ENCODE measurements around the gene SLC6A13.
"Not testable (repeated sequence)": the region's sequence is repeated elsewhere in the genome, so short reads cannot be mapped to it uniquely, and the experiment has no call there.

Gene SLC6A13

GRCh38 chr12:218221-218620 is 44.4 kb downstream of the SLC6A13 start:
- no peak for DNase-seq (ENCODE audit: extremely low read depth in 1 of 2, low read depth in 1 of 2)

- DNase-seq (ENCODE audit: extremely low read depth in 1 of 2, low read depth in 1 of 2) = not testable (repeated sequence)
Measured at GRCh38 chr12:217029-217428, 45.6 kb downstream of the SLC6A13 start.

- no peak for DNase-seq (ENCODE audit: extremely low read depth in 1 of 2, low read depth in 1 of 2)
Measured at GRCh38 chr12:215116-215515, 47.5 kb downstream of the SLC6A13 start.

- DNase-seq (ENCODE audit: extremely low read depth in 1 of 2, low read depth in 1 of 2) = no peak
Measured at GRCh38 chr12:214003-214741, 48.5 kb downstream of the SLC6A13 start, which contains the start of gene SLC6A12. Gene SLC6A12 (minus strand): TSS chr12:214157. CDS start chr12:209986, 4,171 bp downstream.

- no peak for DNase-seq (ENCODE audit: extremely low read depth in 1 of 2, low read depth in 1 of 2)
Measured at GRCh38 chr12:213527-213932, 49.1 kb downstream of the SLC6A13 start.

GRCh38 chr12:212715-213526 is 49.7 kb downstream of the SLC6A13 start:
- DNase-seq (ENCODE audit: extremely low read depth in 1 of 2, low read depth in 1 of 2) = no peak

GRCh38 chr12:212415-212714 is 50.3 kb downstream of the SLC6A13 start:
- no peak for DNase-seq (ENCODE audit: extremely low read depth in 1 of 2, low read depth in 1 of 2)

- no peak for DNase-seq (ENCODE audit: extremely low read depth in 1 of 2, low read depth in 1 of 2)
Measured at GRCh38 chr12:211639-212414, 50.8 kb downstream of the SLC6A13 start.

GRCh38 chr12:211142-211465 is 51.5 kb downstream of the SLC6A13 start:
- no peak for DNase-seq (ENCODE audit: extremely low read depth in 1 of 2, low read depth in 1 of 2)

GRCh38 chr12:210277-211141 is 52.1 kb downstream of the SLC6A13 start:
- DNase-seq (ENCODE audit: extremely low read depth in 1 of 2, low read depth in 1 of 2) = no peak

GRCh38 chr12:209851-210250 is 52.8 kb downstream of the SLC6A13 start:
- no peak for DNase-seq (ENCODE audit: extremely low read depth in 1 of 2, low read depth in 1 of 2)

- DNase-seq (ENCODE audit: extremely low read depth in 1 of 2, low read depth in 1 of 2) = no peak
Measured at GRCh38 chr12:209246-209645, 53.4 kb downstream of the SLC6A13 start.

- DNase-seq (ENCODE audit: extremely low read depth in 1 of 2, low read depth in 1 of 2) = no peak
Measured at GRCh38 chr12:208813-209212, 53.8 kb downstream of the SLC6A13 start.

GRCh38 chr12:207804-208203 is 54.8 kb downstream of the SLC6A13 start:
- DNase-seq (ENCODE audit: extremely low read depth in 1 of 2, low read depth in 1 of 2) = no peak

GRCh38 chr12:206746-207440 is 55.7 kb downstream of the SLC6A13 start:
- DNase-seq (ENCODE audit: extremely low read depth in 1 of 2, low read depth in 1 of 2) = no peak

- no peak for DNase-seq (ENCODE audit: extremely low read depth in 1 of 2, low read depth in 1 of 2)
Measured at GRCh38 chr12:205026-205425, 57.6 kb downstream of the SLC6A13 start.

GRCh38 chr12:204261-204678 is 58.4 kb downstream of the SLC6A13 start:
- DNase-seq (ENCODE audit: extremely low read depth in 1 of 2, low read depth in 1 of 2) = no peak

- no peak for DNase-seq (ENCODE audit: extremely low read depth in 1 of 2, low read depth in 1 of 2)
Measured at GRCh38 chr12:203462-204260, 59.0 kb downstream of the SLC6A13 start.

GRCh38 chr12:203074-203461 is 59.6 kb downstream of the SLC6A13 start:
- no peak for DNase-seq (ENCODE audit: extremely low read depth in 1 of 2, low read depth in 1 of 2)

All from stimulated activated CD8-positive, alpha-beta memory T cell treated with anti-CD3 and anti-CD28 coated beads, Interleukin-7, amount 100 ng/mL, for 48 hours (primary cell).